Subcutaneous abdominal adipose tissue (tissue), 5 donors: ENCODE data around the gene ME3.

Experiments used
- H3K27ac ChIP-seq: one replicate; pipeline ENCODE4 v1.7.0; 2013; ENCODE audit warnings: low read depth, mild to moderate bottlenecking, inconsistent platforms, low read length, moderate library complexity
- H3K27me3 ChIP-seq, 5 donors: one replicate each; pipeline ENCODE4 v1.7.0; 2013; ENCODE audit warnings: low read length in 5 of 5, inconsistent platforms in 1 of 5; ENCODE audit not compliant: control insufficient read depth in 5 of 5, insufficient read depth in 4 of 5
- H3K36me3 ChIP-seq, 5 donors: one replicate each; pipeline ENCODE4 v1.7.0; 2013; ENCODE audit warnings: low read length in 5 of 5; ENCODE audit not compliant: control insufficient read depth in 5 of 5, insufficient read depth in 5 of 5
- H3K4me1 ChIP-seq, 5 donors: one replicate each; pipeline ENCODE4 v1.7.0; 2013; ENCODE audit warnings: low read length in 5 of 5, mild to moderate bottlenecking in 3 of 5, moderate library complexity in 1 of 5; ENCODE audit not compliant: control insufficient read depth in 5 of 5, insufficient read depth in 5 of 5
- H3K4me3 ChIP-seq, 5 donors: one replicate each; pipeline ENCODE4 v1.7.0; 2013; ENCODE audit warnings: low read length in 5 of 5, low read depth in 1 of 5
- H3K9ac ChIP-seq, 5 donors: one replicate each; pipeline ENCODE4 v1.7.0; 2013; ENCODE audit warnings: low read length in 5 of 5, mild to moderate bottlenecking in 4 of 5, moderate library complexity in 3 of 5
- H3K9me3 ChIP-seq, 5 donors: one replicate each; pipeline ENCODE4 v1.7.0; 2013; ENCODE audit warnings: low read length in 5 of 5; ENCODE audit not compliant: control insufficient read depth in 5 of 5
- donor health status: healthy.
- donor health status: healthy.
- donor health status: healthy.
- donor health status: healthy.
- donor health status: healthy.

Gene ME3

GRCh38 chr11:86672007-86672621, at the start of gene ME3:
ME3 (minus strand) TSS chr11:86672616.
- Histone ChIP-seq H3K4me1 (peaks cover 2 to 41% (median 32%) of the 10 kb centered on the region in 5 donors), H3K27me3 (no peaks in the 10 kb centered on the region), H3K4me3 (peak within 1 kb of the TSS; percentile 76 to 95 (median 82)), H3K9me3 (no peaks in the 10 kb centered on the region), H3K36me3 (peaks cover 0 to 6% (median 4%) of the 10 kb centered on the region in 5 donors), H3K27ac (peak within 1 kb of the TSS; percentile 95), H3K9ac (peak within 1 kb of the TSS; percentile 22 to 97 (median 93))

GRCh38 chr11:86722006-86722405, 49.6 kb upstream of the ME3 start:
- no peaks in the 10 kb centered on the region for H3K4me1 ChIP-seq
- H3K27ac ChIP-seq = no peak overlapping the region
- no peaks in the 10 kb centered on the region for H3K27me3 ChIP-seq
- H3K36me3 ChIP-seq = no peaks in the 10 kb centered on the region
- no peak overlapping the region for H3K9ac ChIP-seq
- H3K9me3 ChIP-seq = peaks cover 0 to 18% (median 14%) of the 10 kb centered on the region in 5 donors
- no peak overlapping the region for H3K4me3 ChIP-seq

- H3K27me3 ChIP-seq = no peaks in the 10 kb centered on the region
- H3K27ac ChIP-seq = no peak overlapping the region
- no peak overlapping the region for H3K4me3 ChIP-seq
- H3K9ac ChIP-seq = no peak overlapping the region
- peaks cover 0 to 18% (median 14%) of the 10 kb centered on the region in 5 donors for H3K9me3 ChIP-seq
- H3K4me1 ChIP-seq = no peaks in the 10 kb centered on the region
- no peaks in the 10 kb centered on the region for H3K36me3 ChIP-seq
Observed at GRCh38 chr11:86720546-86720945, 48.1 kb upstream of the ME3 start.

- Histone ChIP-seq H3K27ac (no peak overlapping the region), H3K4me3 (no peak overlapping the region), H3K9me3 (peaks cover 0 to 18% (median 14%) of the 10 kb centered on the region in 5 donors), H3K4me1 (no peaks in the 10 kb centered on the region), H3K27me3 (no peaks in the 10 kb centered on the region), H3K36me3 (no peaks in the 10 kb centered on the region), H3K9ac (no peak overlapping the region)
Observed at GRCh38 chr11:86719781-86720463, 47.5 kb upstream of the ME3 start.

- Histone ChIP-seq H3K4me3 (no peak overlapping the region), H3K4me1 (no peaks in the 10 kb centered on the region), H3K9ac (no peak overlapping the region), H3K27ac (no peak overlapping the region), H3K27me3 (no peaks in the 10 kb centered on the region), H3K36me3 (no peaks in the 10 kb centered on the region), H3K9me3 (peaks cover 0 to 16% (median 14%) of the 10 kb centered on the region in 5 donors)
Observed at GRCh38 chr11:86718999-86719398, 46.6 kb upstream of the ME3 start.

- Histone ChIP-seq H3K4me3 (no peak overlapping the region), H3K27me3 (no peaks in the 10 kb centered on the region), H3K9me3 (peaks cover 0 to 16% (median 14%) of the 10 kb centered on the region in 5 donors), H3K36me3 (no peaks in the 10 kb centered on the region), H3K9ac (no peak overlapping the region), H3K27ac (no peak overlapping the region), H3K4me1 (no peaks in the 10 kb centered on the region)
Observed at GRCh38 chr11:86718521-86718920, 46.1 kb upstream of the ME3 start.

GRCh38 chr11:86717817-86718501, 45.5 kb upstream of the ME3 start:
- Histone ChIP-seq H3K27me3 (no peaks in the 10 kb centered on the region), H3K9ac (no peak overlapping the region), H3K9me3 (peaks cover 0 to 12% (median 10%) of the 10 kb centered on the region in 5 donors), H3K36me3 (no peaks in the 10 kb centered on the region), H3K27ac (no peak overlapping the region), H3K4me3 (no peak overlapping the region), H3K4me1 (no peaks in the 10 kb centered on the region)

- Histone ChIP-seq H3K27ac (no peak overlapping the region), H3K9me3 (no peaks in the 10 kb centered on the region), H3K4me3 (no peak overlapping the region), H3K9ac (no peak overlapping the region), H3K27me3 (no peaks in the 10 kb centered on the region), H3K4me1 (no peaks in the 10 kb centered on the region), H3K36me3 (no peaks in the 10 kb centered on the region)
Observed at GRCh38 chr11:86715611-86716010, 43.2 kb upstream of the ME3 start.

GRCh38 chr11:86713552-86713951, 41.1 kb upstream of the ME3 start:
- Histone ChIP-seq H3K27me3 (no peaks in the 10 kb centered on the region), H3K36me3 (no peaks in the 10 kb centered on the region), H3K27ac (no peak overlapping the region), H3K9me3 (peaks cover 0 to 4% (median 0%) of the 10 kb centered on the region in 5 donors), H3K9ac (no peak overlapping the region), H3K4me3 (no peak overlapping the region), H3K4me1 (no peaks in the 10 kb centered on the region)

- H3K27ac ChIP-seq = no peak overlapping the region
- no peak overlapping the region for H3K9ac ChIP-seq
- H3K4me1 ChIP-seq = no peaks in the 10 kb centered on the region
- no peak overlapping the region for H3K4me3 ChIP-seq
- H3K36me3 ChIP-seq = no peaks in the 10 kb centered on the region
- no peaks in the 10 kb centered on the region for H3K27me3 ChIP-seq
- peaks cover 0 to 4% (median 0%) of the 10 kb centered on the region in 5 donors for H3K9me3 ChIP-seq
Observed at GRCh38 chr11:86710936-86711335, 38.5 kb upstream of the ME3 start.
